Activated B cell treated with CpG ODN at 0.5 μM for 24 hours (primary cell): ENCODE data around the gene WFDC2. TPM values are rescaled to one million over a fixed set of nuclear protein-coding genes. Genes with fewer than 3 reads are reported as not detected.

Experiments
- ATAC-seq: fragments of 200-7000 bp; cut with Tn5 transposase; one replicate; pipeline ENCODE4 v1.10.0; 2021; ENCODE audit warnings: low read depth, mild to moderate bottlenecking, moderate library complexity
- CTCF ChIA-PET: fragments of 350-600 bp; sonication (Branson Sonifier 250); formaldehyde crosslinking; loops from one replicate; lab custom pipeline; 2021; ENCODE audit warnings: antibody characterized with exemption; lab: Charles Lee
- POLR2A ChIA-PET: fragments of 350-600 bp; sonication (Branson Sonifier 250); formaldehyde crosslinking; loops from one replicate; lab custom pipeline; 2021; ENCODE audit warnings: antibody characterized with exemption; lab: Charles Lee
- DNase-seq: peaks from one replicate; pipeline ENCODE4 v3.0.0; 2022
- H3K27ac Mint-ChIP-seq: one replicate; pipeline ENCODE4 v1.8.0; 2020; ENCODE audit warnings: mixed read lengths
- H3K27me3 Mint-ChIP-seq: one replicate; pipeline ENCODE4 v1.8.0; 2021; ENCODE audit warnings: mixed read lengths
- H3K36me3 Mint-ChIP-seq: one replicate; pipeline ENCODE4 v1.8.0; 2021; ENCODE audit warnings: low read depth, mixed read lengths
- H3K4me1 Mint-ChIP-seq: one replicate; pipeline ENCODE4 v1.8.0; 2021; ENCODE audit warnings: mixed read lengths
- H3K4me3 Mint-ChIP-seq: one replicate; pipeline ENCODE4 v1.8.0; 2020; ENCODE audit warnings: mild to moderate bottlenecking, mixed read lengths
- H3K9me3 Mint-ChIP-seq: one replicate; pipeline ENCODE4 v1.8.0; 2020; ENCODE audit warnings: mixed read lengths
- intact Hi-C: fragments of 100-400 bp; cut with micrococcal nuclease; formaldehyde crosslinking; loops from one replicate; pipeline ENCODE4 v1.15.1; 2024
- total RNA-seq: library from RNA; stranded (reverse); gene quantifications from 2 replicates; pipeline ENCODE4 v1.2.3, GENCODE V29; 2022
- TF ChIP-seq, protein P1 (sequence below): fragments of 200-600 bp; IDR thresholded peaks from one replicate; pipeline ENCODE4 v1.8.0; 2022; ENCODE audit warnings: antibody characterized with exemption, mild to moderate bottlenecking

Gene WFDC2
- total RNA-seq, 1 donor from 2014 or later: 0.71 TPM

GRCh38 chr20:45441746-45442145 lies 27.8 kb upstream of the WFDC2 start:
- ChIA-PET POLR2A (no interaction called here), CTCF (no interaction called here)
- no peak for ATAC-seq
- intact Hi-C loops: no loop called here
- H3K9me3 Mint-ChIP-seq: no peaks in the 10 kb centered on the region
- no peak overlapping the region for H3K27ac Mint-ChIP-seq
- H3K27me3 Mint-ChIP-seq: peaks cover 2% of the 10 kb centered on the region
- TF ChIP-seq, protein P1, sequence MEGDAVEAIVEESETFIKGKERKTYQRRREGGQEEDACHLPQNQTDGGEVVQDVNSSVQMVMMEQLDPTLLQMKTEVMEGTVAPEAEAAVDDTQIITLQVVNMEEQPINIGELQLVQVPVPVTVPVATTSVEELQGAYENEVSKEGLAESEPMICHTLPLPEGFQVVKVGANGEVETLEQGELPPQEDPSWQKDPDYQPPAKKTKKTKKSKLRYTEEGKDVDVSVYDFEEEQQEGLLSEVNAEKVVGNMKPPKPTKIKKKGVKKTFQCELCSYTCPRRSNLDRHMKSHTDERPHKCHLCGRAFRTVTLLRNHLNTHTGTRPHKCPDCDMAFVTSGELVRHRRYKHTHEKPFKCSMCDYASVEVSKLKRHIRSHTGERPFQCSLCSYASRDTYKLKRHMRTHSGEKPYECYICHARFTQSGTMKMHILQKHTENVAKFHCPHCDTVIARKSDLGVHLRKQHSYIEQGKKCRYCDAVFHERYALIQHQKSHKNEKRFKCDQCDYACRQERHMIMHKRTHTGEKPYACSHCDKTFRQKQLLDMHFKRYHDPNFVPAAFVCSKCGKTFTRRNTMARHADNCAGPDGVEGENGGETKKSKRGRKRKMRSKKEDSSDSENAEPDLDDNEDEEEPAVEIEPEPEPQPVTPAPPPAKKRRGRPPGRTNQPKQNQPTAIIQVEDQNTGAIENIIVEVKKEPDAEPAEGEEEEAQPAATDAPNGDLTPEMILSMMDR: no peak
- no peak overlapping the region for H3K4me3 Mint-ChIP-seq
- no peak for DNase-seq
- H3K36me3 Mint-ChIP-seq: no peaks in the 10 kb centered on the region
- H3K4me1 Mint-ChIP-seq: peaks cover 5% of the 10 kb centered on the region

DNA sequence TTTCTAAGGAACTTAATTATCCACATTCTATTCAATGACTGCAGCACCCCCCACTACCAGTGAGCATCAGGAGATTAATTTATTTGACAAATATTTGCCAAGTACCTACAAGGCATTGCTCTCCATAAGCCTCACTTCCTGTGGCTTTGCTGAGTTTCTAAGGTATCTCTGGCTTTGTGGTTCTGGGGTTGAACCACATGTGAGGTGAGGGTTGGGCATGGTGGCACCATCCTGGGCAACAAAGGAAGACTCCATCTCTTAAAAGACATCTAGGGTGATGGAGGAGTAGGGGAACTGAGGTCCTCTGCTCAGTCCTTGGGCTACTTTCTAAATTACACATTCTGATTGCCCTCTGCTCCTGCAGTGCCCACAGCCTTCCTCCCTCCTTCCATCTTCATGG lies 25.5 kb upstream of the WFDC2 start:
- no peak for ATAC-seq
- CTCF ChIA-PET: interaction anchor here (1.2 kb wide), 1 partner anchor 81 kb away, joined by 5 read pairs; the partner anchor contains the start of gene SYS1
- Mint-ChIP-seq H3K4me1 (no peaks in the 10 kb centered on the region), H3K36me3 (no peaks in the 10 kb centered on the region), H3K9me3 (no peaks in the 10 kb centered on the region), H3K27ac (no peak overlapping the region), H3K4me3 (no peak overlapping the region), H3K27me3 (peaks cover 2% of the 10 kb centered on the region)
- no peak for DNase-seq
- intact Hi-C loops: no loop called here
- TF ChIP-seq, protein P1: no peak
- POLR2A ChIA-PET: no interaction called here

GRCh38 chr20:45445805-45446562 lies 23.6 kb upstream of the WFDC2 start:
- ChIA-PET CTCF (interaction anchor here (1.1 to 1.3 kb wide), 2 partner anchors 72 to 152 kb away, joined by 3 to 7 read pairs; no protein-coding TSS in a partner anchor), POLR2A (interaction anchor here (1.5 kb wide), 1 partner anchor 9 kb away, joined by 3 read pairs; no protein-coding TSS in a partner anchor)
- ATAC-seq (peak; percentile 57), DNase-seq (no peak)
- Mint-ChIP-seq H3K9me3 (no peaks in the 10 kb centered on the region), H3K4me3 (no peak overlapping the region), H3K27me3 (peaks cover 2% of the 10 kb centered on the region), H3K36me3 (no peaks in the 10 kb centered on the region), H3K4me1 (peaks cover 3% of the 10 kb centered on the region), H3K27ac (no peak overlapping the region)
- TF ChIP-seq, protein P1: no peak
- intact Hi-C loops: no loop called here

GRCh38 chr20:45448270-45448669 lies 21.3 kb upstream of the WFDC2 start:
- POLR2A ChIA-PET: interaction anchor here (0.6 kb wide), 1 partner anchor 13 kb away, joined by 3 read pairs; no protein-coding TSS in a partner anchor
- CTCF ChIA-PET: interaction anchor here (2.9 kb wide), 1 partner anchor 12 kb away, joined by 20 read pairs; no protein-coding TSS in a partner anchor
- intact Hi-C loops: no loop called here
- Mint-ChIP-seq H3K9me3 (no peaks in the 10 kb centered on the region), H3K27me3 (peaks cover 2% of the 10 kb centered on the region), H3K27ac (no peak overlapping the region), H3K36me3 (no peaks in the 10 kb centered on the region), H3K4me1 (peaks cover 19% of the 10 kb centered on the region), H3K4me3 (no peak overlapping the region)
- DNase-seq (no peak), ATAC-seq (no peak)
- TF ChIP-seq, protein P1: no peak

DNA sequence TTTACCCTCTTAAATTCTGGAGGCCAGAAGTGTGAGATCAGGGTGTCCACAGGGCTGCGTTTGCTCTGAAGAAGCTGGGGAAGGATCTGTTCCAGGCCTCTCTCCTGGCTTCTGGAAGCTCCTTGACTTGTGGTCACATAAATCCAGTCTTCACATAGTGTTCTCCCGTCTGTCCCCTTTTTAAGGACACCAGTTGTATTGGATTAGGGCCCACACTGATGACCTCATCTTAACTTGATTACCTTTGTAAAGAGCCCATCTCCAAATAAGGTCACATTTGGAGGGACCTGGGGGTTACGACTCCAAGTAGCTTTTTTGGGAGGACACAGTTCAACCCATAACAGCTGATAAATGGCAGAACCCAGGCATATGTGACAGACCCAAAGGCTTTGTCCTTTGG lies 20.0 kb upstream of the WFDC2 start:
- H3K36me3 Mint-ChIP-seq: no peaks in the 10 kb centered on the region
- no peak for ATAC-seq

More for the DNA sequence above, 20.0 kb upstream of the WFDC2 start:
- ChIA-PET POLR2A (no interaction called here), CTCF (interaction anchor here (0.8 to 2.9 kb wide), 8 partner anchors 10 to 131 kb away, joined by 3 to 20 read pairs (median 4); partner anchors contain the start of gene SYS1)
- Mint-ChIP-seq H3K4me3 (no peak overlapping the region), H3K4me1 (peaks cover 19% of the 10 kb centered on the region), H3K27me3 (peaks cover 2% of the 10 kb centered on the region), H3K9me3 (no peaks in the 10 kb centered on the region), H3K27ac (no peak overlapping the region)
- intact Hi-C loops: no loop called here
- TF ChIP-seq, protein P1: no peak
- DNase-seq: no peak
